ENCODE data around the gene GCHFR. TPM values are rescaled to one million over a fixed set of nuclear protein-coding genes. Genes with fewer than 3 reads are reported as not detected.

GCHFR gene
- total RNA-seq, 1 experiment from 2014 or later = 0.82 TPM

DNA sequence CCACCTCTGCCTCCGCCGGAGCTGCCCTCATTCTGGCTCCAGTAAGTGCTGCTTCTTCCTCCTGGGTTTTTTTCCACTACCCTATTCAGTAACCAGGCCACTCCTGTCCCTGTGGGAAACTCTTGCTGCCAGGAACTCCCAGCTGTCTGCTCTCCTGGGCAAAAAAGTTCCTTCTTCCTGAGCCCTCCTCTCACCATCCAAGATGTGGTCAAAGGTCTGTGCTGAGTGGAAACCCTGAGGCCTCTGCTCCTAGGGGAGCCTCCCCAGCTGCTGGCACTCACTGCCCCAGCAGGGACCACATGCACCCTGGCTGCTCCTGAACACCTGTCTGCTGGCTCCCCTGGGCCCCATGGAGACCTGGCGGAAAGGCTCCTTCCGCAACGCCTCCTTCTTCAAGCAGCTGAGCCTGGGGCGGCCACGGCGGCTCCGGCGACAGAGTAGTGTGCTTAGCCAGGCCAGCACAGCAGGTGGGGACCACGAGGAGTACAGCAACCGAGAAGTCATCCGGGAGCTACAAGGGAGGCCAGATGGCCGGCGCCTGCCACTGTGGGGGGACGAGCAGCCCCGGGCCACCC is 6.4 kb downstream of the GCHFR start:
- in situ Hi-C loops (cut with HindIII; ENCODE audit: low pct_unique_long_range_greater_than_20kb, low sequenced_read_pairs) = no loop called here
- no peak for DNase-seq (ENCODE audit: low read depth, low spot score)

DNA sequence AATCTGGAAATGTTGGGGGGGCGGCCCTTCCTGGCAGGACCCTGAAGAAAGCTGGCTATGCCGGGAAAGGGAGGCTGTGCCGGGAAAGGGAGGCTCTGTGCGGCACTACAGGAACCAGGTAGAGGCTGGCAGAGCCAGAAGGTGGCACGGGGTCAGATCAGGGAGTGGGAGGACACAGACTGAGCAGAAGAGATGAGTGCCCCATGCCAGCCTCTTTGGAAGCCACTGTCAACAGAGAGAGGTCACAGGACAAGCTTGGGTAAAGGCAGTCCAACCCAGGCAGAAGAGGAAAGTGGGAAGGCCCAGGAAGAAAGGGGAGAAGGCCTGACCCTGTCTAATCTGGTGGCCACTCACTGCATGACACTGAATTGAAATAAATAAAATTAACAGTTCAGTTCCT is 7.4 kb downstream of the GCHFR start:
- no peak for DNase-seq (ENCODE audit: low read depth, low spot score)
- in situ Hi-C loops (cut with HindIII; ENCODE audit: low pct_unique_long_range_greater_than_20kb, low sequenced_read_pairs) = no loop called here

DNA sequence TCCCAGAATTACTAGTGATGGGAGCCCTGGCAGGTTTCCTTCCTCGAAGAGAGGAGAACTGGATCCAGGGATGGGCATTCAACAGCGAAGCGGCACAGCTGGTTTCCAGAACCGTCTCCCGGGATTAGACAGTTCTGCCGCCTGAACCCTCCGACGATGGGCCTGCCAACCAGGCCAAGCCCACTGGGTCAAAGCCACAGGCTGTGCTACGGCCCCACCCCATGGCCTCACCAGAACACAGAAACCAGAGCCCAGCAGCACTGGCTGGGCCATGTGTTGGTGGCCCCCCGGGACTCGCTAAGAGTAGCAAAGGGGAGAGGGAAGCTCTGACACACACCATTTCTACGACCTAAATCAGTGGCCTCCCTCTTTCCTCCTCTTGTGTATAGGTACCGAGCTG is 8.1 kb downstream of the GCHFR start:
- DNase-seq (ENCODE audit: low read depth, low spot score) = no peak
- in situ Hi-C loops (cut with HindIII; ENCODE audit: low pct_unique_long_range_greater_than_20kb, low sequenced_read_pairs) = no loop called here

DNA sequence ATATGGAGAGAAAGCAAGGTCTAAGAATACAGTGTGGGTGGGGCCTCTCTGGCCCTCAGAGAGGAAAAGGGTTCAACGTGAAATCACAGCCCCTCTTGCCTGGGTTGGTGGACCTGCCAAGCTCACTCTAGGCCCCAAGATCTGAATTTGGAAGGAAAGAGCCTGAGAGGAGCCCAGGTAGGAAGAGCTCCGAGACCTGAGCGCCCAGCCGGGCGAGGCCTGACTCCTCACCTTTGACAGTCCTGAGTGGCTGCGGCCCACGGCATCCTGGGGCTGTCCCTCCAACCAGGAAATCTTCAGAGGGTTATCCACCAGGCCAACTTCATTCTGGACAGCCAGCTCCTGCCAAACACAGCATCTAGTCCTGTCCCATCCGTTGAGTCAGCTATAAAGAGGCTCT is 9.6 kb downstream of the GCHFR start:
- no peak for DNase-seq (ENCODE audit: low read depth, low spot score)
- in situ Hi-C loops (cut with HindIII; ENCODE audit: low pct_unique_long_range_greater_than_20kb, low sequenced_read_pairs) = no loop called here

DNA sequence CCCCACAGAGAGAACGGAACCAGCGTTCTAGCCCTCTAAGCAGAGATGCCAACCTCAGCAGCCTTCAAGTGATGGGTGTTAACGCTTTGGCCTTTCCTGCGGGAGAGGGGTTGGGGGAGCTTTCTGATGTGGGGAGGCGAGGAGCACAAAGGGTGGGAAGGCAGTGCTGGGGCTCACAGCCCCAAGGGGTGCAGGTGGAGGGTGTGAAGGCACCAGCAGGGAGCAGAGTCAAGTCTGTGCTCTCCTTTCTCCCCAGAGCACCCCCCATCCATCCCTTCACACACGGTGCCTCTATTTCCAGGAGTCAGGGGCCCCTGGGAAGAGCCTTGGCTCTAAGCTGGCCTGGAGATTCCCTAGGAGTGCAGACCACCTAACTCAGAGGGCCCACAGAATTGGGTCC is 10.0 kb downstream of the GCHFR start:
- in situ Hi-C loops (cut with HindIII; ENCODE audit: low pct_unique_long_range_greater_than_20kb, low sequenced_read_pairs) = no loop called here
- no peak for DNase-seq (ENCODE audit: low read depth, low spot score)

DNA sequence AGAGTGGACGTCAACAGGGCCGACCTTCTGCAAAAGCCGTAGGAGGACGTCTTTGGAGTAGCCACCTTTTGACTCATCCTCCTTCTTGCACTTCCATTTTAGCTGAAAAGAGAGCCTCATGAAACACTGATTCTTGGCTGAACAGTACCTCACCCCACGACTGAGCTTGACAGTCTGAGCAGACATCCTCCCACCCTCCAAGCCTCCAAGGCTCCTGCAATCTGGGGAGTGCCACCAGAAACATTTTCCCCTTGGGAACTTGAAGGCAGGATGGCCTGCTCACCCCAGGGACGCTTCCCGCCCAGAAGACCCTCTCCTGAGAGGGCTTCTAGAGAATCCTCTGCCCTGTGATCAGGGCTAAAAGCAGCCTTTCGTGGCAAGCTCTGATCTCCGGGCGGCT is 11.1 kb downstream of the GCHFR start:
- in situ Hi-C loops (cut with HindIII; ENCODE audit: low pct_unique_long_range_greater_than_20kb, low sequenced_read_pairs) = no loop called here
- DNase-seq (ENCODE audit: low read depth, low spot score) = no peak

DNA sequence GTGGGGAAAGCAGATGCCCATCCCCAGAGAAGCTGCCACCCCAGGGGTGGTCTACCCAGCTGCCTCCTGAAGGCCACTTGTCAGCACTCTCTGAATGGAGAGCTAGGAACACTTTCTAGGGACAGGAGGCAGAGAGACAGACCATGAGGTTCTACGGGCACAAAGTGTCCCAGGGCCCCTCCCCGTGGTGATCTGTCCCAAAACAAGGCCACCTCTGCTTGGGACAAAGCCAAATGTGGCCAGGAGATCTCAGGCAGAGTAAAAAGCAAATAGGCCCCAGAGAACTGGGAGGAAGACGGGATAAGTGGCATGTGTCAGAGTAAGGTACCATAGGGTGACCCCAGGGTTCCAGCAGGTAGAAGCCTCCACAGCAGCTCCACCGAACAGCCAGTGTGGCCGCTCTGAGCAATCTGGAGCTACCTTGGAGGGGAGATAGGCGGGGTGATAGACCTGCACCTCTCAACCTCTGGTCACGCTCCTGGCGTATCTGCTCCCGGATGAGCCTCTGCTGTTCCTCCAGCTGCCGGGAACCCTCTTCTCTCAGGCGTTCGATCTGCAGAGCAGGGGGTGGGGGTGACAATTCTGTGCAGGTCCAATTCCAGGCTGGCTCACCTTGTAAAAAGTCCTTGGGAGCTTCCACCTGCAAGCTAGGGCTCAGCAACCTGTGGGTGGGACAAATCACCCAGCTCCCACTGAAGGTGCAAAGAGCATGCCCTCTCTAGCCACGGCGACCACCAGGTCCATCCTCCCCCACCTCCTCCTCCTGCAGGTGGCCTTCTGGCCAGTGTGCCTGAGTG is 12.1 kb downstream of the GCHFR start:
- no peak for DNase-seq (ENCODE audit: low read depth, low spot score)
- in situ Hi-C loops (cut with HindIII; ENCODE audit: low pct_unique_long_range_greater_than_20kb, low sequenced_read_pairs) = no loop called here

DNA sequence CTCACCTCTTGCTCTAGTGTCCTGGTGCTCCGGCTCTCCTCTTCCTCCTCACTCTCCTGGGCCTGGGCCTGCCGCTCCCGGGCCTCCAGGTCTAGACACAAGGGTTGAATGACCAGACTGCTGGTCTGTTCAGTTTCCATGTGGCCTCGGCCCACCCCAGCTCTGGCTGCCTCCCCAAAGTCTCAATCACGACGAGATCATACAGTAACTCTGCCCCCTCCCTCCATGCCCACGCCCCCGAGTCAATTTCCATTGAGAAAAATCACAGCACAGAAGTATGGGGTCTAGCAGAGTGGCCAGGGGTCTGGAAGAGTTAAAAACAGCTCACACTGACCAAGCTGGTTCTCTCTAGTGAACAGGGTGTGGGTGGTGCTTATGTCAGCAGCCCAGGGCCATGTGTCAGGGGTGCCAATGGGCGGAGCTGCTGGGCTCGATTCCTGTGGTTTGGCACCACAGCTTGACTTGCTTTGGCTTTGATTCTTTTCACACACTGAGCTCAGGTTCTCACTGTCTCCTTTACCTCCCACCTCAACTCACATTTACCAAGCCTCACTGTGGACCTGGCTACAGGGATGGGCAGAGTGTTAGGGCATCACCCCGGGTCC is 12.8 kb downstream of the GCHFR start:
- DNase-seq (ENCODE audit: low read depth, low spot score) = no peak
- in situ Hi-C loops (cut with HindIII; ENCODE audit: low pct_unique_long_range_greater_than_20kb, low sequenced_read_pairs) = no loop called here

DNA sequence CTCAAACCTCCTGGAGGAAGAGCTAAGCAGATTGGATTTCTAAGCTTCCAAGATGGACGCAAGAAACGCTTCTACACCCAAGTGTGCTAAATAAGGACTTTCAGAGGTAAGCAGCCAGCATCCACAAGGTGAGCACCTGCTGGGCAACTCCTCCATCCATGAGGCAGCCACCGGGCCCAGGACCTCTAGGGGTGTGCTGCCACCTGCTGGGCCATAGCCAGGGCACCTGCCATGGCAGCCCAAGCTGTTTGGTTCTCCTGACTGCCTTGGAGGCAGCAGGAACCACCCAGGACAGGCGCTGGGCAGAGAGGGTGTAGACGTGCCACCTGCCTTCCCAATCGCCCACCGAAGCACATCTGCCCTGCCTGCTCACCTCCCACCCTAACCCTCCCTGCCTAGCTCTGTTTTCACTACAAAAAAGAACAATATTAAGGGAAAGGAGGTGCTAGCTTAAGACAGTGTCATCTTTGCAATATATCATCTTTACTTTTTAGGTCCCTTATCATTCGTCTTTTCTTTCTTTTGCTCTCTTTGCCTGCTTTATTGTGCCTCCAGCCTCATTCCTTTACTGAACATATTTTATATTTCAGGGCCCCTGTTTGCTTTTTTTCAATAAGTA is 18.9 kb downstream of the GCHFR start:
- DNase-seq (ENCODE audit: low read depth, low spot score) = peak; percentile 65
- in situ Hi-C loops (cut with HindIII; ENCODE audit: low pct_unique_long_range_greater_than_20kb, low sequenced_read_pairs) = no loop called here

DNA sequence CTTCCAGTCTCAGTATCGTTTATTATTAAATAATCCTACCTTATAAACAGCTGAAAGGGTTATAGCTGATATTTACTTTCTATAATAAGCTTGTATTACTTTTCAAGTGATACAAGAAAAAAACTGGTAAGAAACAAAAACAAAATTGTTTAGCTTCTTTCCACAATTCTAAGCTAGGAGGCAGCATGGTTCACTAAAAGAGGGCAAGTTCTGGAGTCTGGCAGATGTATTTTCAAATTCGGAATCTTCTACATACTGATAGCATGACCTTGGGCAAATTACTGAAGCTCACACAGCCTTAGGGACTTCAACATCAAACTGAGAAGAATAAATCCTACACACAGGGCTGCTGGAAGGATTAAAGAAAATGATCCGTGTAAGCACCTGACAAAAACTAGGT is 21.3 kb downstream of the GCHFR start:
- in situ Hi-C loops (cut with HindIII; ENCODE audit: low pct_unique_long_range_greater_than_20kb, low sequenced_read_pairs) = no loop called here
- no peak for DNase-seq (ENCODE audit: low read depth, low spot score)

DNA sequence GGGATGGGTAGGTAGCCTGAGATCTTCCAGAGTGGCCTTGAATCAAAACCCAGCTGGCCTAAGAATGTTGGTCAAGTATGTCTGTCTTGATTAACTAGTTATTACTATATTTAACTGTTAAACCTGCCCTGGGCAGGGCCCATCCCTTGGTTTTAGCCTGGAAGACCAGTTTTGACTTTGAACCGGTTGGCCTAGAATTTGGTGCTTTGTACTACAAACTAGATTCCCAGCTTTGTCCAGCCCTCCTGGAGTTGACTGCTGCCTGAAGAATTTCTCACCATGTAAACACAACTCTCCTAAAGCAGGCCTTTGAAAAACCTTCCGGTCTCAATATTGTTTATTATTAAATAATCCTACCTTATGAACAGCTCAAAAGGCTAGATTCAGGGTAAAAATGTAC is 21.9 kb downstream of the GCHFR start:
- DNase-seq (ENCODE audit: low read depth, low spot score) = no peak
- in situ Hi-C loops (cut with HindIII; ENCODE audit: low pct_unique_long_range_greater_than_20kb, low sequenced_read_pairs) = no loop called here

DNA sequence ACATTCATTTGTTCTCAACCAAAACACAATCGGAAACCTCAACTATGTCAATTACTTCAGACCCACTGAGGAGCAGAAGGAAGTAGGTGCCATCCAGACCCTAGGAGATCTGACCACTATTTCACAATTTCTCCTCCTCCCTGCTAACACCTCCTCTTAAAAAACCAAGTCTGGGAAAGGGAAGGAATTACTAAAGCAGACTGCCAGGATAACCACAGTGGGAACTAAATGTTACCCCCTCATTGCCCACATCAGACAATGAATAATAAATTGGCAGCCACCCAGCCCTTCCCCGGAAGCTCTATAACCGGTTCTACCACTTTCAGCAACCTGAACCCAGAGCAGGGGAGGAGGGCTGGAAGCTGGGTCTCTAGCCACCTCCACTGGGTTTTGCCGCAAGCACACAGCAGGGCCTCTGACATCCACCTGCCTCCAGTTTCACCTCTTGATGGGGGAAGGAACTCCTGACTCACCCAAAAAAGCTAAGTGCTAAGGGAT is 23.5 kb downstream of the GCHFR start:
- DNase-seq (ENCODE audit: low read depth, low spot score) = no peak
- in situ Hi-C loops (cut with HindIII; ENCODE audit: low pct_unique_long_range_greater_than_20kb, low sequenced_read_pairs) = no loop called here

DNA sequence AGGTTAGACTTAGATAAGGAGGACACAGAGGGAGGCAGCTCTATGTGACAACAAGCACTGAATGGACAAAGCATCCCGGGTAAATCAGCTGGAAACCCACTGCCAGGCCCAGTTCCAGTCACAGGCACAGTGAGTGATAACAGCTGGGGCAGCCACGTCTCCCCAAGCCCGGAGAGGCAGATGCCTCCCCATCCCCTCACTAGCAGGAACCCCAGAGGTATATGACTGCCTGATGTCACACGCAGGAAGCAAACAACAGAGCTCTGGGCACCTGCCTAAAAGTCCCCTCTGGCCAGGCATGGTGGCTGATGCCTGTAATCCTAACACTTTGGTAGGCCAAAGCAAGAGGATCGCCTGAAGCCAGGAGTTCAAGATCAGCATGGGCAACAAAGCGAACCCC is 24.1 kb downstream of the GCHFR start:
- no peak for DNase-seq (ENCODE audit: low read depth, low spot score)
- in situ Hi-C loops (cut with HindIII; ENCODE audit: low pct_unique_long_range_greater_than_20kb, low sequenced_read_pairs) = no loop called here

DNA sequence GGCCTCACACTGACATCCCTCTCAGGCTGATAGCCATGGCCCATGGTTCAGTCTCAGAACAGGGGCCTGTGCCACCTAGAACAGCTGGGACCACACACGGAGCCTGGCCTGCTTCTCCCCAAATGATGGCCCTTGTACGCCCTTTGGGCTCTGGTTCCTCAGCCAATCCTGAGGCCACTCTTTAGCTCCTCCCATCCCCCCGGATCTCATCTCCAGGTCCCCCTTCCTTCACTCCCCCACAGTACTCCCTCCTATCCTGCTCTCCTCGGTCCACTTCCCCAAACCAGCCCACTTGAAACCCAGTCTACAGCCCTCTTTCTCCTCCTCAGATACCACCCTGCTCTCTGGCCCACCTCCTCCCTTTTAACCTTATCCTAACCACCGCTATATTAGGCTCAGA is 25.3 kb downstream of the GCHFR start:
- DNase-seq (ENCODE audit: low read depth, low spot score) = no peak
- in situ Hi-C loops (cut with HindIII; ENCODE audit: low pct_unique_long_range_greater_than_20kb, low sequenced_read_pairs) = no loop called here

DNA sequence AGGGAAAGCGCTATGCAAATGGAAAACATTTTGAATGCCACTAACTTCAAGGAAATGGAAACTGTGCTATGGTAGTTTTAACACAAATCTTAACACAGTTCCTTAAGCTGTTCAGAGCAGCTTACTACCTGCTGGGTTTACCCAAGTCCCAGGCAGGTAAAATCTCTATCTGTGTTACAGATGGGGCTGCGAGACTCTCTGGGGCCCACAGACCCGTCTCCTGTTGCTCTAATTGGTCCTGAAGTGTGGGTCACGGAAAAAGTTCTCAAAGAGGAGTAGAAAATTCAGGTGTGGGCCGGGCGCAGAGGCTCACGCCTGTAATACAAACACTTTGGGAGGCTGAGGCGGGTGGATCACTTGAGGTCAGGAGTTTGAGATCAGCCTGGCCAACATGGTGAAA is 26.1 kb downstream of the GCHFR start:
- in situ Hi-C loops (cut with HindIII; ENCODE audit: low pct_unique_long_range_greater_than_20kb, low sequenced_read_pairs) = no loop called here
- no peak for DNase-seq (ENCODE audit: low read depth, low spot score)

DNA sequence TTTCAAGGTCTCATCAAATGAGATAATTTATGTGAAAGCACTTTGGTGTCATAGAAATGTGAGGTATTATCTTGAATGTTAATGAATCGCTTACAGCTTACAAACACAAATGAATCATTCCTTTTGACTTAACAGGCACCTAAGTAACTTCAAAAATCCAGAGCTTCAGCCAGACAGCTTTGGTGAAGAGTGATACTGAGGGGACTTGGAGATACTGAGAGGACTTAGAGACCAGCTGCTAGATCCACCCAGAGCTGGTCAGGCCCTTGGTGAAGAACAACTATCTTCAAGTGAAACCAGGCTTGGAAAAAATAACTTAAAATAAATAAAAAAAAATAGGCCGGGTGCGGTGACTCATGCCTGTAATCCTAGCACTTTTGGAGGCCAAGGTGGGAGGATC is 26.9 kb downstream of the GCHFR start:
- no peak for DNase-seq (ENCODE audit: low read depth, low spot score)
- in situ Hi-C loops (cut with HindIII; ENCODE audit: low pct_unique_long_range_greater_than_20kb, low sequenced_read_pairs) = no loop called here

DNA sequence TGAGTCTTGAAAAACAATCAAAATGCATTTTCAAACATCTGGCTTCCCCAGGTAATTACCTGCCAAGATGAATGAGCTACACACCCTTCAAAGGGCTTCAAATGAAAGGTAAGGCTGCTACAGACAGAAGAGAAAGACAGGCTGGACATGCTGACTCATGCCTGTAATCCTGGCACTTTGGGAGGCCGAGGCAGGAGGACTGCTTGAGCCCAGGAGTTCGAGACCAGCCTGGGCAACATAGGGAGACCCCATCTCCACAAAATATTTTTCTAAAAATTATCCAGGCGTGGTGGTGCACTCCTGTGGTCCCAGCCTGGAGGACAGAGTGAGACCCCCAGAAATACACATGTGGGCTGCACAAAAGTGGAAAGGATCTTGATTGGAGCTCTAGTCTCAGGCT is 28.5 kb downstream of the GCHFR start:
- in situ Hi-C loops (cut with HindIII; ENCODE audit: low pct_unique_long_range_greater_than_20kb, low sequenced_read_pairs) = no loop called here
- no peak for DNase-seq (ENCODE audit: low read depth, low spot score)

DNA sequence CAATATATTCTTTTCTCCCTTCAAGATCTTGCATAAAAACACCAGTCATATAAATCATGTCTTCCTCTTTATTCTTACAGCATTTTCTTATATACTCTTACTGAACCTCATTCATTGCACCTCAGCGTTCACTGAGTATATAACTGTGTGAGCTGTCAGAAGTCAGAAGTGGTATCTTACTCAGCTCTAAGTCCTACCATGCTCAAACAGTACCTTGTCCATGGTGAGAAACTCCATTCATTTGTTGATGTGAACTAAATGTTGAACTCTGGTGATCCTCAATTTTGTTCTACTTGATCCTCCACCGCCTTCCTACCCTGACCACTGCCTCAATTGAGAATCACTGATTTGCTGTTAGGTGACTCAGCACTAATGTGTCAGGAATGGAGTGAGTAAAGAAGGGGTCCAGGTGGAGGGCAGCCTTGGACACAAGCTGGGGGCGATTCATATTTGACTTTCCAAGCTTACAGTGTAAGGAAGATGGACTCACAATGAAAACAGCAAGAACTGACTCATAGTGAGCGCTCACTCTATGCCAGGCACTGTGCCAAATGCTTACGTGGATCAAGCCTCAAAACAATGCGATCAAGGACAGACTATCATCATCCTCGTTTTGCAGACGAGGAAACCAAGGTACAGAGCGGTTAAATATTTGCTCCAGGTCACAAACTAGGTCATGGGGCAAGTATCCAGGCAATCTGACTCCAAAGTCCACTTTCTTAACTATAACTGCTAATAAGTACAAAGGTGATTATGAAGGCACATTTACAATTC is 29.5 kb downstream of the GCHFR start:
- no peak for DNase-seq (ENCODE audit: low read depth, low spot score)
- in situ Hi-C loops (cut with HindIII; ENCODE audit: low pct_unique_long_range_greater_than_20kb, low sequenced_read_pairs) = no loop called here

Data from SK-MEL-5 (cell line).